Ovary (tissue), 9 donors: ENCODE results near the gene DLX3. TPM values are rescaled to one million over a fixed set of nuclear protein-coding genes. Genes with fewer than 3 reads are reported as not detected.
A peak's percentile ranks its signal among the peaks of the same experiment; 100 is the strongest.

Experiments used
- DNase-seq, 5 donors: peaks; one replicate each; pipeline ENCODE4 v3.0.0-alpha.2; 2019 to 2020
- H3K27ac ChIP-seq, 2 donors: fragments of 200-600 bp; one replicate each; pipeline versions ENCODE4 v1.5.1 to v1.8.0; 2019 to 2022
- H3K27me3 ChIP-seq: fragments of 200-600 bp; one replicate; pipeline ENCODE4 v1.8.0; 2022
- H3K36me3 ChIP-seq: fragments of 200-600 bp; sonication (generic); one replicate; pipeline ENCODE4 v1.5.1; 2019
- H3K4me1 ChIP-seq: one replicate; pipeline ENCODE4 v1.8.1; 2013; ENCODE audit warnings: mild to moderate bottlenecking, moderate library complexity; ENCODE audit not compliant: insufficient read depth
- H3K4me3 ChIP-seq: fragments of 200-600 bp; sonication (generic); one replicate; pipeline ENCODE4 v1.5.1; 2017
- H3K9me3 ChIP-seq, 2 donors: fragments of 200-600 bp in 1 of 2; sonication (generic) in 1 of 2; one replicate each; pipeline versions ENCODE4 v1.5.1 to v1.8.1; 2013 to 2019; ENCODE audit warnings: mild to moderate bottlenecking in 1 of 2, moderate library complexity in 1 of 2
- EP300 ChIP-seq: sonication (generic); formaldehyde crosslinking; IDR thresholded peaks from one replicate; pipeline ENCODE4 v1.6.1; 2017; ENCODE audit warnings: antibody characterized with exemption
- POLR2A ChIP-seq: fragments of 450-650 bp; IDR thresholded peaks from one replicate; pipeline ENCODE4 v1.6.1; 2017; ENCODE audit warnings: antibody characterized with exemption, mild to moderate bottlenecking, moderate library complexity
- WGBS, 3 donors: extraction: QIAGEN DNeasy Blood & Tissue Kit in 1 of 3; methylation state at CpG; one replicate each; pipeline versions ENCODE4 v1.1.5 to v1.1.7; 2013 to 2017; 5-methylcytosine and 5-hydroxymethylcytosine counted together
- intact Hi-C, 4 donors: fragments of 100-400 bp; cut with DNase I; formaldehyde crosslinking; loops; one replicate each; pipeline versions ENCODE4 v1.11.0 to v1.15.1; 2022 to 2023
- polyA plus RNA-seq, 2 donors: library from polyadenylated mRNA; stranded (reverse); fragments of 200-250 nt in 1 of 2; fragments of 350-450 nt in 1 of 2; fragmentation: Illumina TruSeq in 1 of 2; extraction: RNeasy Lipid Tissue Mini Kit (QIAGEN cat#74804) in 1 of 2; gene quantifications; one replicate each; pipeline ENCODE4 v1.2.3, GENCODE V29; 2013 to 2014
- total RNA-seq, 7 donors: library from RNA; depleted of rRNA in 2 of 7; stranded (reverse); fragments of >200 nt in 2 of 7; fragmentation: NEBNext Ultra II Directional in 3 of 7; extraction: Animal tissue kit (Norgen Biotek cat#: 25700) in 3 of 7; gene quantifications; one replicate each; pipeline versions ENCODE4 v1.1.0 to v1.2.4, GENCODE V29; 2016 to 2023
- TF ChIP-seq, protein P1 (sequence below), 3 donors: fragments of 450-650 bp in 2 of 3; fragments of 200-600 bp in 1 of 3; IDR thresholded peaks; one replicate each; pipeline versions ENCODE4 v1.5.1 to v1.8.0; 2016 to 2022; ENCODE audit warnings: antibody characterized with exemption in 3 of 3, mild to moderate bottlenecking in 1 of 3
- donor health status: DM: no; HTN: no; CAD: no; lungs with moderate emphysema.
- donor health status: DM: no; HTN: no; CAD: no.
- donor health status: Bipolar disorder and iron deficiency.
- donor health status: DM: yes; HTN: yes; CAD: no.
- donor health status: DM: no; HTN: no; CAD: no.
- donor health status: DM: yes; HTN: yes; CAD: no.

Gene DLX3
- total and polyA plus RNA-seq, 9 donors: 0.10 to 1.3 (median 0.28) TPM; not detected in 1

DNA sequence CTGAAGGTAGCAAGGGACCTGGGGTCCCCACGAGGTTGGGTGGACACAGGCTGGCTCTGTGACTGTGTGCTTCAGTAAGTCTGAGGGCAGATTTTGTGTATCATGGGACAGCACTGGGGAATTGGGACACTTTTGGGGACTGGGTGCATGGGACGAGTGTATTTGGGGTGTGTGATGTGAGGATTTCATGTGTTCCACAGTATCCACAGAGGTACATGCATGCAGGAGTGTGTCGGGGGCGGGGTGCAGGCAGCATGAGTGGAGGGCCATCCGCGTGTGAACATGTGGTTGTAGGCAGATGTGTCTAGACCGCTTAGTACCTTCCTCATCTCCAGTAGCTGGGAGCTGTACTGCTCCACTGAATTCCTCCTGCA is 1.1 kb upstream of the DLX3 start:
- Histone ChIP-seq H3K4me3 (no peak overlapping the region), H3K27me3 (peaks cover 3% of the 10 kb centered on the region), H3K4me1 (peaks cover 3% of the 10 kb centered on the region), H3K9me3 (no peaks in the 10 kb centered on the region), H3K36me3 (no peaks in the 10 kb centered on the region), H3K27ac (no peak overlapping the region)
- intact Hi-C loops: loop anchor here (1.0 to 5.0 kb wide), 5 partner anchors 44 to 429 kb away; no protein-coding TSS in a partner anchor
- TF ChIP-seq, protein P1, sequence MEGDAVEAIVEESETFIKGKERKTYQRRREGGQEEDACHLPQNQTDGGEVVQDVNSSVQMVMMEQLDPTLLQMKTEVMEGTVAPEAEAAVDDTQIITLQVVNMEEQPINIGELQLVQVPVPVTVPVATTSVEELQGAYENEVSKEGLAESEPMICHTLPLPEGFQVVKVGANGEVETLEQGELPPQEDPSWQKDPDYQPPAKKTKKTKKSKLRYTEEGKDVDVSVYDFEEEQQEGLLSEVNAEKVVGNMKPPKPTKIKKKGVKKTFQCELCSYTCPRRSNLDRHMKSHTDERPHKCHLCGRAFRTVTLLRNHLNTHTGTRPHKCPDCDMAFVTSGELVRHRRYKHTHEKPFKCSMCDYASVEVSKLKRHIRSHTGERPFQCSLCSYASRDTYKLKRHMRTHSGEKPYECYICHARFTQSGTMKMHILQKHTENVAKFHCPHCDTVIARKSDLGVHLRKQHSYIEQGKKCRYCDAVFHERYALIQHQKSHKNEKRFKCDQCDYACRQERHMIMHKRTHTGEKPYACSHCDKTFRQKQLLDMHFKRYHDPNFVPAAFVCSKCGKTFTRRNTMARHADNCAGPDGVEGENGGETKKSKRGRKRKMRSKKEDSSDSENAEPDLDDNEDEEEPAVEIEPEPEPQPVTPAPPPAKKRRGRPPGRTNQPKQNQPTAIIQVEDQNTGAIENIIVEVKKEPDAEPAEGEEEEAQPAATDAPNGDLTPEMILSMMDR (IDR thresholded peaks at IDR 0.05): no peak
- TF ChIP-seq POLR2A (no peak), EP300 (no peak)
- DNase-seq: no peak
- WGBS, 3 donors: 38 to 42% (median 40%) methylated on average over 7 of the region's 7 CpGs

DNA sequence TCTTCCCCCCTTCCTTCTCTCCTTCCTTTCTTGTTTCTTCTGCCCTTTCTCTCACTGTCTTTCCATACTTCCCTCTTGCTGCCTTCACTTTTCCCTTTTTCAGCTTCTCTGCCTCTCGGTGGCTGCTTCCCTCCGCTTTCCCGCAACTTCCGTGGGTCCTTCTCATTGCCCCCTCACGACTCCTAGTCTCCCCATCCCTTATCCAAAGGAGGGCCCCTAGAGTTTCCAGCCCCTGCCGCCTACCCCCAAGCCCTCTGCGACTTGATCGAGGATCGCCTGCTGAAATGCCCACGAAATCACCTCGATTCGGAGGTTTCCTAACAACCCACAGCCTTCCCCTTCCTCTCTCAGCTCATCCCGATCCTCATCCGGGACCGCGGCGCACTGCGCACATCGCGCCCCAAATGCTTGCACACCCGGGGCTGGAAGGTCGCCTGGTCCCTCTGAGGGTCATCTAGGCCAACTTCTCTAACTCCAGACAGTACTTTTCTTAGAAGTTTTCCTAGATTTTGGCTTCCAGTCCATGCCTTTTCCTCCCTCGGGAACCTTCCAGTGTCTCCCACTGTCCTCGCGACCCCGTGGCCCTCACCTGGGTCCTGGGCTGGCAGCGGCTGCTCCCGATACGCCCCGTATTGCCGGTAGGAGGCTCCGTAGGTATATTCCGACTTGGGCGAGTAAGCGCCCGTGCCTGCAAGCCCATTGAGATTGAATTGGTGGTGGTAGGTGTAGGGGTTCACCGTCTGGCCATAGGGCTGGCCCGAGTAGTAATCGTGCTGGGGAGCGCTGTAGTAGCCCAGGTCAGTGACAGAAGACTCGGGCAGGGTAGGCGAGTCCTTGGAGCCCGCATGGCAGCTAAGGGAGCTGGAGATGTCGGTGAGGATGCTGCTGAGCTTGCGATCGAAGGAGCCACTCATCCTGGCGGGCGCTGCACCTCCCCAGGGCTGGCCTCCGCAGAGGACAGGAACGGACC is 654 bp downstream of the DLX3 start:
- Histone ChIP-seq H3K9me3 (no peaks in the 10 kb centered on the region), H3K27ac (no peak overlapping the region), H3K4me1 (peaks cover 3% of the 10 kb centered on the region), H3K36me3 (no peaks in the 10 kb centered on the region), H3K27me3 (peaks cover 3% of the 10 kb centered on the region), H3K4me3 (peak overlapping the region; percentile 27)
- WGBS, 3 donors: 3 to 5% (median 4%) methylated on average over 50 of the region's 50 CpGs
- intact Hi-C loops: loop anchor here (5.0 kb wide), 5 partner anchors 42 to 427 kb away; no protein-coding TSS in a partner anchor
- TF ChIP-seq POLR2A (no peak), EP300 (no peak)
- TF ChIP-seq, protein P1 (IDR thresholded peaks at IDR 0.05): no peak
- peak in 1 of 5 donors; percentile 38 for DNase-seq

DNA sequence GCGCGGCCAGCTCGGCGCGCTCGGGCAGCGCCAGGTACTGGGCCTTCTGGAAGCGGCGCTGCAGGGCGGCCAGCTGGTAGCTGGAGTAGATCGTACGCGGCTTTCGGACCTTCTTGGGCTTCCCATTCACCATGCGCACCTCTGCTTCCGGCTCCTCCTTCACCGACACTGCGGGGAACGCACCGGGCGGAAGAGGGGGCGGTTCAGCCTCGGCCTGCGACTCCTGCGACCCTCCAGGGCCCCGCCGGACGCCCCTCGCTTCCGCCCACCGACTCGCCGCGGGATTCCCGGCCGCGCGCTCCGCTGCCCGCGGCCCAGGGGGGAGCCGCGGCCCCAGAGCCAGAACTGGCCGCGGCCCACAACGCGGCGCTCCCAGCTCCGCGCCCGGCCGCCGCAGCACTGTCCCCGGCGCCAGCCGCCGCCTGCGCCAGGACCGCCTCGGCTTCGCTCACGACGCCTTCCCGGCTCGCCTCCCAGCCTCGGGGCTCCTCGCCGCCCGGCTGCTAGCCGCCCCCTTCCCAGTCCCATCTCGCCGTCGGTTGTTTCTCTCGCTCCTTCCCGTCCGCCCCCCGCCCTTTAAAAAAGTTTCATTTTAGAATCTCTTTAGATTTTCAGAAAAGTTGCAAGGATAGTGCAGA is 1.5 kb downstream of the DLX3 start:
- intact Hi-C loops: loop anchor here in 2 of 4 donors (5.0 kb wide), 2 partner anchors 41 to 296 kb away; no protein-coding TSS in a partner anchor
- Histone ChIP-seq H3K27me3 (peaks cover 3% of the 10 kb centered on the region), H3K4me1 (peaks cover 3% of the 10 kb centered on the region), H3K36me3 (no peaks in the 10 kb centered on the region), H3K27ac (no peak overlapping the region), H3K9me3 (no peaks in the 10 kb centered on the region), H3K4me3 (peak overlapping the region; percentile 27)
- 1% methylated on average over 56 to 77 of the region's 77 CpGs for WGBS, 3 donors
- TF ChIP-seq, protein P1 (IDR thresholded peaks at IDR 0.05): no peak
- TF ChIP-seq EP300 (no peak), POLR2A (no peak)
- DNase-seq: peak in 2 of 5 donors; percentile 50 to 55

DNA sequence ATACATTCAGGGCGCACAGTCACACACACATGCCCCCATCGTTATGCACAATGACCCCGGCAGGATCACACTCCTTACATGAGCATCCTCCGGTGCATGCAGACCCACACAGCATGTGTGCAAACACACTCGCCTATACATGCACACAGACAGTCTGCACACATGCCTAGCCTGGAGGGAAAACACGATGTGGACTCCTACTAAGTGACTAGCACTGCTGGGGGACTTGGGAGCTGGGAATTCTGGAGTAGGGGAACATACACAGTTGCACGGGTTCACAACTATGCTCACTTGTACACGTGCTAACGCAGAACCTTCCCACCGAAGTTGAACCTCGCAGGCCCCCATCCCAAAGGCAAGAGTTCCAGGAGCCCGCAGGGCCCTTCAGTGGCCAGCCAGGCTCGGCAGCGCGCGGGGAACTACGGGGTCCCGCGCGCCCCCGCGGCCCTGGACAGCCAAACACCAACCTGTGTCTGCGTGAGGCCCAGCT is 2.0 kb downstream of the DLX3 start:
- peaks cover 3% of the 10 kb centered on the region for H3K27me3 ChIP-seq
- intact Hi-C loops: loop anchor here in 2 of 4 donors (5.0 kb wide), 2 partner anchors 41 to 296 kb away; no protein-coding TSS in a partner anchor
- DNase-seq: no peak

More for the DNA sequence above, 2.0 kb downstream of the DLX3 start:
- H3K9me3 ChIP-seq: no peaks in the 10 kb centered on the region
- H3K27ac ChIP-seq: no peak overlapping the region
- WGBS, 3 donors: 24 to 26% (median 24%) methylated on average over 23 of the region's 23 CpGs
- peak overlapping the region; percentile 27 for H3K4me3 ChIP-seq
- H3K4me1 ChIP-seq: peaks cover 5% of the 10 kb centered on the region
- no peaks in the 10 kb centered on the region for H3K36me3 ChIP-seq
- TF ChIP-seq, protein P1 (IDR thresholded peaks at IDR 0.05): no peak
- TF ChIP-seq EP300: no peak
- no peak for TF ChIP-seq POLR2A
